Measurements from ENCODE around the gene ZNF879.

The ZNF879 gene

DNA sequence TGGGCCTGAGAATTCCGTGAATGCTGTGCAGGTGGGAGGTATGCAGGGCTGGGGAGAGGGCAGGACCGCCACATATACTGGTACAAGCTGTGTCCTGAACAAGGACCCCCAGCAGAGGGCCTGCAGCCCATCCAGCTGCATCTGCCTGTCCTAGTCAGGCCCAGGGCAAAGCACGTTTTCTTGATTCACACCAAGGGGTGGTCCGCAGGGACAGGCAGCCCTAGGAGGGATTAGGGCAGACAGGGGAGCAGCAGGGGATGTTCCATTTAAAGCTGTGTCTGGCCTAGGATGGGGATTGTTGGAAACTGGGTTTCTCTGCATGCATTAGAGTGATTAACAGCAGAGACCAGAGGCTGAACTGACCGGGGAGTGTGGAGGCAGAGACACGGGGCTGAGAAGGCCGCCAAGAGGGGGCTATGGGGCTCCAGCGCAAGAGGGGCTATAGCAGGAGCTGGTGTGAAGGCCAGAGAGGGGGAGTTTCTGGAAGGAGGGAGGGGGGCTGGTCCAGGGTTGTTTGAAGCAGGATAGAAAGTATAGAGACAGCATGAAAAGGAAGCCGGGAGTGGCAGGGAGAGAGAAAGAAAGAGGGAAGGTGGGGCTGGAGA lies 31.2 kb upstream of the ZNF879 start:
- peaks cover 52% of the 10 kb centered on the region for H3K27me3 Mint-ChIP-seq (ENCODE audit: low read depth, poor library complexity)

DNA sequence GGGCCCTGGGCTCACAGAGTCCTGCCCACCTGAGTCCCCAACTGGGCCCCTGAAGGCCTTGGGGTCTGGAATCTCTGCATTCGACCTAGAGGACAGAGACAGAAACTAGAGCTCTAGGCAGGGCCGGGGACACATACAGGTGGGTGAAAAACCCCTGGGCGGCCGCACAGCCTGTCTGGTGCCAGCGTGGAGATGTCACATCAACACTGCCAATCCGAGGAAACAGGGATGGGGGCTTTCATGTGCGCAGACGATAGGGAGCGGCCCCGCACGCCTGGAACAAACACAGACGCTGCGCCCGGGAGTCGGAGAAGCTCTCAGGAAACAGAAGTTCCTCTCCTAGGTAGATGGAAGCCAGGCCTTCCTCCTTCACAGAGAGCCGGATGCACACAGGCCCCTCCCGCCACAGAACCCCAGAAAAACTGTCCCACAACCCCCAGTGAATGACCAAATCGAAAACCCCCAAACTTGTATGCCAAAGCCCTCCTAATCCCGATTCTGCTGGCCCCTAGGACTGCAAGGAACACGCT lies 30.3 kb upstream of the ZNF879 start:
- no peak overlapping the region for H3K27ac Mint-ChIP-seq
- TF ChIP-seq, protein P1, sequence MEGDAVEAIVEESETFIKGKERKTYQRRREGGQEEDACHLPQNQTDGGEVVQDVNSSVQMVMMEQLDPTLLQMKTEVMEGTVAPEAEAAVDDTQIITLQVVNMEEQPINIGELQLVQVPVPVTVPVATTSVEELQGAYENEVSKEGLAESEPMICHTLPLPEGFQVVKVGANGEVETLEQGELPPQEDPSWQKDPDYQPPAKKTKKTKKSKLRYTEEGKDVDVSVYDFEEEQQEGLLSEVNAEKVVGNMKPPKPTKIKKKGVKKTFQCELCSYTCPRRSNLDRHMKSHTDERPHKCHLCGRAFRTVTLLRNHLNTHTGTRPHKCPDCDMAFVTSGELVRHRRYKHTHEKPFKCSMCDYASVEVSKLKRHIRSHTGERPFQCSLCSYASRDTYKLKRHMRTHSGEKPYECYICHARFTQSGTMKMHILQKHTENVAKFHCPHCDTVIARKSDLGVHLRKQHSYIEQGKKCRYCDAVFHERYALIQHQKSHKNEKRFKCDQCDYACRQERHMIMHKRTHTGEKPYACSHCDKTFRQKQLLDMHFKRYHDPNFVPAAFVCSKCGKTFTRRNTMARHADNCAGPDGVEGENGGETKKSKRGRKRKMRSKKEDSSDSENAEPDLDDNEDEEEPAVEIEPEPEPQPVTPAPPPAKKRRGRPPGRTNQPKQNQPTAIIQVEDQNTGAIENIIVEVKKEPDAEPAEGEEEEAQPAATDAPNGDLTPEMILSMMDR (IDR thresholded peaks at IDR 0.05), result no peak
- H3K9me3 Mint-ChIP-seq, result peaks cover 63% of the 10 kb centered on the region
- no peak for DNase-seq
- H3K4me1 Mint-ChIP-seq, result peaks cover 3% of the 10 kb centered on the region
- H3K36me3 Mint-ChIP-seq (ENCODE audit: low read depth), result no peaks in the 10 kb centered on the region
- H3K27me3 Mint-ChIP-seq (ENCODE audit: low read depth, poor library complexity), result peaks cover 60% of the 10 kb centered on the region
- peak overlapping the region; percentile 36 for H3K4me3 Mint-ChIP-seq

More for the DNA sequence above, 31.2 kb upstream of the ZNF879 start:
- Mint-ChIP-seq H3K36me3 (ENCODE audit: low read depth) (no peaks in the 10 kb centered on the region), H3K9me3 (peaks cover 71% of the 10 kb centered on the region), H3K4me1 (peaks cover 3% of the 10 kb centered on the region), H3K27ac (no peak overlapping the region), H3K4me3 (peak overlapping the region; percentile 51)
- TF ChIP-seq, protein P1 (IDR thresholded peaks at IDR 0.05), result no peak
- DNase-seq, result no peak

DNA sequence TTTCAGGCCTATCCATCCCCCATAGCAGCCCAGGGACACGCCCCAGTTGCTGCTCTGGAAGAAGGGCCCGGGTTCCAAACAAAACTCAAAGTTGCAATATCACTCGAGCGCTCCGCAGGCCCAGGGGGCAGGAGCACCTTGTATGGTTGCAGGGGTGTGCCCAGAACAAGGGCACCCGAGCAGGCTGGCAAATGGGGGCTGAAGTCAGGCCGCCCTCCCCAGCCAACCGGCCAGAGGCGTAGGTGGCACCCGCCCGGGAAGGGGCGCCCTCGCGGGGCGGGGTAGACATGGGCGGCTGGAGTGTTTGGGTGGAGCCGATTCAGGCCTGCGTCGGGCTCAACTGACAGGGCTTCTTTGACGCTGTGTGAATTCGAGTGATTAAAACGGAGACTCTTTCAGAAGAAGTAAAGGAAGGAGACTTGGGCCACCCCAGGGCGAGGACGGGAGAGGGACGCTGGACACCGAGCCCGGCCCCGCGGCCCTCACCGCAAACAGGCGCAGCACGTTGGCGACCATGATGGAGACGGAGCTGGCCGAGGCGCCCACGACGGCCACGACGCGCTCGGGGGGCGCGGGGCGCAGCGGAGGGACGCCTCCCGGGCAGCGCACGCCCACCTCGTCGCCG lies 29.5 kb upstream of the ZNF879 start:
- Mint-ChIP-seq H3K36me3 (ENCODE audit: low read depth) (no peaks in the 10 kb centered on the region), H3K4me3 (peak overlapping the region; percentile 63), H3K9me3 (peaks cover 62% of the 10 kb centered on the region), H3K27me3 (ENCODE audit: low read depth, poor library complexity) (peaks cover 64% of the 10 kb centered on the region), H3K4me1 (peaks cover 3% of the 10 kb centered on the region), H3K27ac (no peak overlapping the region)
- TF ChIP-seq, protein P1 (IDR thresholded peaks at IDR 0.05), result no peak
- DNase-seq, result no peak

DNA sequence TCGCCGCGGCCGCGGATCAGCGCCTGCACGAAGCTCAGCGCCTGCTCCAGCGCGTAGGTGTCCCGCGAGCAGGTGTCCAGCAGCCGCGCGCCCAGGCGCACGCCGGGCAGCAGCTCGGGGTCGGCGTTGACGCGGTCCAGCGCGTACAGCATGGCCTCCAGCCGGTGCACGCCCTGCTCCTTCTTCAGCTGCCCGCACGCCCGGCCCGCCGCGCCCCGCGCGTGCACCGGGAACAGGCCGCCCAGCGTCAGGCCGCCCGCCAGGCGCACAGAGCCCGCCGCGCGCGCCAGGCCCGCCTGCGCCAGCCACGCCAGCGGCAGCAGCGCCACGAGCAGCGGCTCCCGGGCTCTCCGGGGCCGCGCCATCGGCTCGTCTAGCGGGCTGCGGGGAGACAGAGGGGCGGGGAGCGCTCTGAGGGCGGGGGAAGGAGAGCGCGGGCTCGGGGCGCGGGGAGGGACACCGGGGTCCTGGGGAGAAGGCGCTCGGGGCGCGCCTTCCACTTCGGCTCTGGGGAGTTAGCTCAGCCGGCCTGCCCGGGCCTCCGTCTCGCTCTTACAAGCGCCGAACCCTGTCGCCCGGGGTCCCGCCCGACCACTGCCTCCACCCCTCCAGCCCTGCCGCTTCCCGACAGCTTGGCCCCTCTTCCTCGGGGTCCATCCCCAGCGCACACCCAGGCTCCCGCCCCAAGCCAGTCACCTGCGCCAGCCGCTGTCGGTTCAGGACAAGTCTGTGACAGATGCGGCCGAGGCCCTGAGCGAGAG lies 28.8 kb upstream of the ZNF879 start, which contains the start of gene GRM6:
GRM6 (minus strand) TSS at position 741 of the 761 bp plus-strand sequence; CDS start at position 365, 376 bp downstream.
- no peaks in the 10 kb centered on the region for H3K36me3 Mint-ChIP-seq (ENCODE audit: low read depth)
- no peak within 1 kb of the TSS for H3K27ac Mint-ChIP-seq
- H3K4me3 Mint-ChIP-seq, result peak within 1 kb of the TSS; percentile 74
- peaks cover 3% of the 10 kb centered on the region for H3K4me1 Mint-ChIP-seq
- TF ChIP-seq, protein P1 (IDR thresholded peaks at IDR 0.05), result no peak
- H3K9me3 Mint-ChIP-seq, result peaks cover 56% of the 10 kb centered on the region
- H3K27me3 Mint-ChIP-seq (ENCODE audit: low read depth, poor library complexity), result peaks cover 68% of the 10 kb centered on the region
- DNase-seq, result peak; percentile 57

DNA sequence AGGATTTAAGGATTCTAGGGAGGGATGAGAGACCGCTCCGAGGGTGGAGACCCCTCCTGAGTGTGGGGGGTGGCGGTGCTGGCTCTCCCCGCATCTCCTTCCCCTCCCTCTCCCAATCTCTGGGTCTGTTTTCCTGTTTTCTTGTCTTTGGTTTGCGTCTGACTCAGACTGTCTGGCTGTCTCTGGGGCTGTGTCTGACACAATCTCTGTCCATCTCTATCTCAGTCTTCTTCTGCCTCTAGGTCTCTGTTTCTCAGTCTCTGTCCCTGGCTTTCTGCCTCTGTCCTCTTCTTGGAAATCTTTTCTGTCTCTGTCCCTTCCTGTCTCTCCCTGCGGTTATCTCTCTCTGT lies 28.3 kb upstream of the ZNF879 start:
- no peaks in the 10 kb centered on the region for H3K36me3 Mint-ChIP-seq (ENCODE audit: low read depth)
- H3K4me3 Mint-ChIP-seq, result peak overlapping the region; percentile 74
- H3K27ac Mint-ChIP-seq, result no peak overlapping the region
- peaks cover 69% of the 10 kb centered on the region for H3K27me3 Mint-ChIP-seq (ENCODE audit: low read depth, poor library complexity)
- TF ChIP-seq, protein P1 (IDR thresholded peaks at IDR 0.05), result no peak
- no peak for DNase-seq
- peaks cover 3% of the 10 kb centered on the region for H3K4me1 Mint-ChIP-seq
- peaks cover 54% of the 10 kb centered on the region for H3K9me3 Mint-ChIP-seq
